Fibroblast of villous mesenchyme (primary cell): Measurements from ENCODE around the gene FITM2. TPM values are rescaled to one million over a fixed set of nuclear protein-coding genes. Genes with fewer than 3 reads are reported as not detected.
A peak's percentile ranks its signal among the peaks of the same experiment; 100 is the strongest.
"Not testable (repeated sequence)": the region's sequence is repeated elsewhere in the genome, so short reads cannot be mapped to it uniquely, and the experiment has no call there.

Experiments used
- DNase-seq: peaks from one replicate; pipeline ENCODE4 v3.0.0-alpha.2; 2010; ENCODE audit warnings: low read depth
- H3K4me3 ChIP-seq: 2 replicates; pipeline ENCODE4 v1.5.1; 2011; ENCODE audit warnings: low read depth, mild to moderate bottlenecking, low read length
- CTCF ChIP-seq: IDR thresholded peaks from 2 replicates; pipeline ENCODE4 v1.5.1; 2012; ENCODE audit warnings: low read depth, mild to moderate bottlenecking, low read length; ENCODE audit not compliant: insufficient read depth
- total RNA-seq: library from RNA; depleted of rRNA; stranded (reverse); fragments of >200 nt; gene quantifications from 2 replicates; pipeline ENCODE4 v1.2.3, GENCODE V29; 2012

FITM2 gene
- total RNA-seq, 1 donor: 10.8 TPM

GRCh38 chr20:44334306-44334705 lies 23.3 kb upstream of the FITM2 start:
- DNase-seq: no peak
- TF ChIP-seq CTCF: no peak
- H3K4me3 ChIP-seq: no peak overlapping the region

- TF ChIP-seq CTCF: no peak
- DNase-seq: no peak
Observed at GRCh38 chr20:44331201-44331600, 20.2 kb upstream of the FITM2 start.

GRCh38 chr20:44328428-44328827 lies 17.4 kb upstream of the FITM2 start:
- no peak overlapping the region for H3K4me3 ChIP-seq
- no peak for TF ChIP-seq CTCF
- no peak for DNase-seq

More at GRCh38 chr20:44331201-44331600, 20.2 kb upstream of the FITM2 start:
- no peak overlapping the region for H3K4me3 ChIP-seq

GRCh38 chr20:44327748-44328147 lies 16.7 kb upstream of the FITM2 start:
- not testable (repeated sequence) for H3K4me3 ChIP-seq, DNase-seq

GRCh38 chr20:44326391-44327159 lies 15.6 kb upstream of the FITM2 start:
- no peak overlapping the region for H3K4me3 ChIP-seq
- no peak for DNase-seq
- no peak for TF ChIP-seq CTCF

- no peak for TF ChIP-seq CTCF
- no peak for DNase-seq
- H3K4me3 ChIP-seq: no peak overlapping the region
Observed at GRCh38 chr20:44324343-44324742, 13.3 kb upstream of the FITM2 start.

GRCh38 chr20:44319839-44320422 lies 8.9 kb upstream of the FITM2 start:
- TF ChIP-seq CTCF: no peak
- DNase-seq: peak; percentile 16
- no peak overlapping the region for H3K4me3 ChIP-seq
